GM12865 (cell line): ENCODE results near the gene OOSP4B.
"Not testable (repeated sequence)": the region's sequence is repeated elsewhere in the genome, so short reads cannot be mapped to it uniquely, and the experiment has no call there.

Experiments used
- DNase-seq: peaks from one replicate; pipeline ENCODE4 v3.0.0; 2010; ENCODE audit warnings: low read depth
- H3K4me3 ChIP-seq: 2 replicates; pipeline ENCODE4 v1.5.1; 2011; ENCODE audit warnings: mild to moderate bottlenecking, low read depth, low read length, control low read depth
- TF ChIP-seq, protein P1 (sequence below): IDR thresholded peaks from 2 replicates; pipeline ENCODE4 v1.5.1; 2011; ENCODE audit warnings: low read length, control low read depth, low read depth, inconsistent platforms; ENCODE audit not compliant: insufficient read depth; ENCODE audit errors: missing control alignments

Gene OOSP4B

GRCh38 chr11:60018058-60018457 is 1.1 kb downstream of the OOSP4B start:
- TF ChIP-seq, protein P1, sequence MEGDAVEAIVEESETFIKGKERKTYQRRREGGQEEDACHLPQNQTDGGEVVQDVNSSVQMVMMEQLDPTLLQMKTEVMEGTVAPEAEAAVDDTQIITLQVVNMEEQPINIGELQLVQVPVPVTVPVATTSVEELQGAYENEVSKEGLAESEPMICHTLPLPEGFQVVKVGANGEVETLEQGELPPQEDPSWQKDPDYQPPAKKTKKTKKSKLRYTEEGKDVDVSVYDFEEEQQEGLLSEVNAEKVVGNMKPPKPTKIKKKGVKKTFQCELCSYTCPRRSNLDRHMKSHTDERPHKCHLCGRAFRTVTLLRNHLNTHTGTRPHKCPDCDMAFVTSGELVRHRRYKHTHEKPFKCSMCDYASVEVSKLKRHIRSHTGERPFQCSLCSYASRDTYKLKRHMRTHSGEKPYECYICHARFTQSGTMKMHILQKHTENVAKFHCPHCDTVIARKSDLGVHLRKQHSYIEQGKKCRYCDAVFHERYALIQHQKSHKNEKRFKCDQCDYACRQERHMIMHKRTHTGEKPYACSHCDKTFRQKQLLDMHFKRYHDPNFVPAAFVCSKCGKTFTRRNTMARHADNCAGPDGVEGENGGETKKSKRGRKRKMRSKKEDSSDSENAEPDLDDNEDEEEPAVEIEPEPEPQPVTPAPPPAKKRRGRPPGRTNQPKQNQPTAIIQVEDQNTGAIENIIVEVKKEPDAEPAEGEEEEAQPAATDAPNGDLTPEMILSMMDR = no peak
- no peak for DNase-seq
- no peak overlapping the region for H3K4me3 ChIP-seq

DNA sequence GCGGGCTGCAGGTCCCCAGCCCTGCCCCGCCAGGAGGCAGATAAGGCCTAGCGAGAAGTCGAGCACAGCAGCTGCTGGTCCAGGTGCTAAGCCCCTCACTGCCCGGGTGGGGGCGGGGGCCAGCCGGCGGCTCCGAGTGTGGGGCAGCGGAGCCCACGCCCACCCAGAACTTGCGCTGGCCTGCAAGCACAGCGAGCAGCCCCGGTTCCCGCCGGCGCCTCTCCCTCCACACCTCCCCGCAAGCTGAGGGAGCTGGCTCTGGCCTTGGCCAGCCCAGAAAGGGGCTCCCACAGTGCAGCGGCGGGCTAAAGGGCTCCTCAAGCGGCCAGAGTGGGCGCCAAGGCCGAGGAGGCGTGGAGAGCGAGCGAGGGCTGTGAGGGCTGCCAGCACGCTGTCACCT is 3.4 kb downstream of the OOSP4B start:
- not testable (repeated sequence) for DNase-seq

GRCh38 chr11:60029015-60029632 is 12.1 kb downstream of the OOSP4B start:
- TF ChIP-seq, protein P1 = no peak
- no peak for DNase-seq
- no peak overlapping the region for H3K4me3 ChIP-seq

More for the DNA sequence above, 3.4 kb downstream of the OOSP4B start:
- H3K4me3 ChIP-seq = not testable (repeated sequence)

DNA sequence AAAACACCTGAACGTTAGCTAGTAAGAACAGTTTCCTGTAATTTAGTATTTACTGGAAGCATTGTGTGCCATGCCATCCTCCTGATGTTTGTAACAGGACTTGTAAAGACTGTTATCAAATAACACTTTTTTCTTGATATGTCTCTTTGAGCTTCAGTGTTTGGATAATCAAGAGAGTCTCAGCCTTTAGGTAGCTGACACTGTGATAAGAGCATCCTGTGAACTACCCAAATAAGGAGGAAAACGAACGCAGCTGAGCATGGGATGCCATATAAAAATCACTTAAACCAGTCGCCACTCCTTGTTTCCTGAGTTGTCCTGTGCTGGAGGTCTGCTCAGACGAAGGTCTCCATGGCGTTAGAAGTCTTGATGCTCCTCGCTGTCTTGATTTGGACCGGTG is 23.1 kb downstream of the OOSP4B start, which contains the start of gene OOSP2:
TSS of gene OOSP2 (plus strand) at position 301 of the 400 bp plus-strand sequence. CDS start at position 352, 51 bp downstream.
- no peak within 1 kb of the TSS for H3K4me3 ChIP-seq
- TF ChIP-seq, protein P1 = no peak
- DNase-seq = no peak

- not testable (repeated sequence) for DNase-seq, H3K4me3 ChIP-seq
Measured at GRCh38 chr11:60050422-60050821, 33.4 kb downstream of the OOSP4B start.

DNA sequence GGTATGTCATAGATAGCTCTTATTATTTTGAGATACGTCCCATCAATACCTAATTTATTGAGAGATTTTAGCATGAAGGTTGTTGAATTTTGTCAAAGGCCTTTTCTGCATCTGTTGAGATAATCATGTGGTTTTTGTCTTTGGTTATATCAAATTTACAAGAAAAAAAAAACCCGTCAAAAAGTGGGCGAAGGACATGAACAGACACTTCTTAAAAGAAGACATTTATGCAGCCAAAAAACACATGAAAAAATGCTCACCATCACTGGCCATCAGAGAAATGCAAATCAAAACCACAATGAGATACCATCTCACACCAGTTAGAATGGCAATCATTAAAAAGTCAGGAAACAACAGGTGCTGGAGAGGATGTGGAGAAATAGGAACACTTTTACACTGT is 33.9 kb downstream of the OOSP4B start:
- H3K4me3 ChIP-seq, DNase-seq: not testable (repeated sequence)

GRCh38 chr11:60056349-60056969 is 39.5 kb downstream of the OOSP4B start, which contains the start of gene MS4A3:
MS4A3 (plus strand) TSS chr11:60056665; CDS start chr11:60061161, 4,496 bp downstream.
- TF ChIP-seq, protein P1 = no peak
- no peak within 1 kb of the TSS for H3K4me3 ChIP-seq
- no peak for DNase-seq

- H3K4me3 ChIP-seq = no peak overlapping the region
- DNase-seq = no peak
- TF ChIP-seq, protein P1 = no peak
Measured at GRCh38 chr11:60059052-60059451, 42.1 kb downstream of the OOSP4B start.
